Prostate gland (tissue), 2 donors: ENCODE measurements around the gene GREB1. TPM values are rescaled to one million over a fixed set of nuclear protein-coding genes. Genes with fewer than 3 reads are reported as not detected.

Experiments used
- DNase-seq: peaks from one replicate; pipeline ENCODE4 v3.0.0-alpha.2; 2019; ENCODE audit warnings: low spot score
- H3K27ac ChIP-seq, 2 donors: fragments of 200-600 bp; sonication (generic); 2 replicates each; pipeline ENCODE4 v1.5.1; 2017 to 2019
- H3K27me3 ChIP-seq: fragments of 200-600 bp; sonication (generic); replicated peaks from 2 replicates; pipeline ENCODE4 v1.5.1; 2019; ENCODE audit not compliant: insufficient read depth
- H3K36me3 ChIP-seq, 2 donors: fragments of 200-600 bp; sonication (generic); 1 replicate in 1 of 2; 2 replicates in 1 of 2; pipeline versions ENCODE4 v1.5.1 to v1.8.1; 2017 to 2019
- H3K4me1 ChIP-seq: fragments of 200-600 bp; sonication (generic); replicated peaks from 2 replicates; pipeline ENCODE4 v1.5.1; 2019
- H3K4me3 ChIP-seq, 2 donors: fragments of 200-600 bp; sonication (generic); 2 replicates each; pipeline ENCODE4 v1.5.1; 2017 to 2019
- H3K9me3 ChIP-seq: fragments of 200-600 bp; sonication (generic); 2 replicates; pipeline ENCODE4 v1.5.1; 2017
- POLR2A ChIP-seq: fragments of 450-650 bp; IDR thresholded peaks from one replicate; pipeline ENCODE4 v1.6.1; 2016; ENCODE audit warnings: antibody characterized with exemption, mild to moderate bottlenecking
- POLR2AphosphoS5 ChIP-seq: sonication (generic); formaldehyde crosslinking; IDR thresholded peaks from one replicate; pipeline ENCODE4 v1.6.1; 2017; ENCODE audit warnings: antibody characterized with exemption
- WGBS: methylation state at CpG from one replicate; pipeline ENCODE4 v1.1.5; 2018; 5-methylcytosine and 5-hydroxymethylcytosine counted together
- intact Hi-C: fragments of 100-400 bp; cut with DNase I; formaldehyde crosslinking; loops from one replicate; pipeline ENCODE4 v1.14.2; 2022
- total RNA-seq, 2 donors: library from RNA; depleted of rRNA; stranded (reverse); fragments of >200 nt; gene quantifications; one replicate each; pipeline ENCODE4 v1.1.0, GENCODE V29; 2016
- TF ChIP-seq, protein P1 (sequence below), 4 experiments: fragments of 200-600 bp in 2 of 4; fragments of 450-650 bp in 2 of 4; sonication (generic) in 2 of 4; IDR thresholded peaks; 1 replicate in 3 of 4; 2 replicates in 1 of 4; pipeline ENCODE4 v1.5.1; 2016 to 2019; ENCODE audit warnings: antibody characterized with exemption in 4 of 4, mild to moderate bottlenecking in 2 of 4, moderate library complexity in 2 of 4

The GREB1 gene
- total RNA-seq, 2 donors from 2014 or later: 224 to 392 TPM

- peaks cover 7% of the 10 kb centered on the region for H3K4me1 ChIP-seq
- 94% methylated on average over 8 of the region's 8 CpGs for WGBS
- H3K27ac ChIP-seq: peak overlapping the region; percentile 39 to 63
- peaks cover 5 to 6% of the 10 kb centered on the region in 2 donors for H3K36me3 ChIP-seq
- no peaks in the 10 kb centered on the region for H3K9me3 ChIP-seq
- H3K4me3 ChIP-seq: no peak overlapping the region
- no peak for TF ChIP-seq POLR2AphosphoS5
- TF ChIP-seq, protein P1, sequence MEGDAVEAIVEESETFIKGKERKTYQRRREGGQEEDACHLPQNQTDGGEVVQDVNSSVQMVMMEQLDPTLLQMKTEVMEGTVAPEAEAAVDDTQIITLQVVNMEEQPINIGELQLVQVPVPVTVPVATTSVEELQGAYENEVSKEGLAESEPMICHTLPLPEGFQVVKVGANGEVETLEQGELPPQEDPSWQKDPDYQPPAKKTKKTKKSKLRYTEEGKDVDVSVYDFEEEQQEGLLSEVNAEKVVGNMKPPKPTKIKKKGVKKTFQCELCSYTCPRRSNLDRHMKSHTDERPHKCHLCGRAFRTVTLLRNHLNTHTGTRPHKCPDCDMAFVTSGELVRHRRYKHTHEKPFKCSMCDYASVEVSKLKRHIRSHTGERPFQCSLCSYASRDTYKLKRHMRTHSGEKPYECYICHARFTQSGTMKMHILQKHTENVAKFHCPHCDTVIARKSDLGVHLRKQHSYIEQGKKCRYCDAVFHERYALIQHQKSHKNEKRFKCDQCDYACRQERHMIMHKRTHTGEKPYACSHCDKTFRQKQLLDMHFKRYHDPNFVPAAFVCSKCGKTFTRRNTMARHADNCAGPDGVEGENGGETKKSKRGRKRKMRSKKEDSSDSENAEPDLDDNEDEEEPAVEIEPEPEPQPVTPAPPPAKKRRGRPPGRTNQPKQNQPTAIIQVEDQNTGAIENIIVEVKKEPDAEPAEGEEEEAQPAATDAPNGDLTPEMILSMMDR (IDR thresholded peaks at IDR 0.05): no peak
- TF ChIP-seq POLR2A: no peak
- intact Hi-C loops: no loop called here
- no peaks in the 10 kb centered on the region for H3K27me3 ChIP-seq
- no peak for DNase-seq
These were observed 30.2 kb downstream of the GREB1 start for GRCh38 chr2:11563784-11564666.

- Histone ChIP-seq H3K9me3 (no peaks in the 10 kb centered on the region), H3K27ac (peak overlapping the region; percentile 39 to 63), H3K4me3 (no peak overlapping the region), H3K27me3 (no peaks in the 10 kb centered on the region), H3K4me1 (no peaks in the 10 kb centered on the region), H3K36me3 (peaks cover 5 to 6% of the 10 kb centered on the region in 2 donors)
- TF ChIP-seq POLR2A: no peak
- TF ChIP-seq, protein P1 (IDR thresholded peaks at IDR 0.05): no peak
- no peak for TF ChIP-seq POLR2AphosphoS5
- 96% methylated on average over 7 of the region's 7 CpGs for WGBS
- intact Hi-C loops: no loop called here
- no peak for DNase-seq
These were observed 31.1 kb downstream of the GREB1 start for GRCh38 chr2:11564816-11565567.

- DNase-seq: no peak
- 94% methylated on average over 14 of the region's 14 CpGs for WGBS
- peak overlapping the region in 1 of 2 donors; percentile 63 for H3K27ac ChIP-seq
- intact Hi-C loops: no loop called here
- no peak for TF ChIP-seq POLR2A
- TF ChIP-seq POLR2AphosphoS5: no peak
- TF ChIP-seq, protein P1 (IDR thresholded peaks at IDR 0.05): no peak
- no peaks in the 10 kb centered on the region for H3K9me3 ChIP-seq
- no peak overlapping the region for H3K4me3 ChIP-seq
- H3K4me1 ChIP-seq: peaks cover 9% of the 10 kb centered on the region
- H3K36me3 ChIP-seq: peaks cover 5 to 6% of the 10 kb centered on the region in 2 donors
- no peaks in the 10 kb centered on the region for H3K27me3 ChIP-seq
These were observed 32.5 kb downstream of the GREB1 start for GRCh38 chr2:11566383-11566782.

GRCh38 chr2:11567631-11568031 lies 33.8 kb downstream of the GREB1 start:
- intact Hi-C loops: no loop called here
- 97% methylated on average over 8 of the region's 8 CpGs for WGBS
- TF ChIP-seq, protein P1 (IDR thresholded peaks at IDR 0.05): no peak
- no peak for TF ChIP-seq POLR2A
- TF ChIP-seq POLR2AphosphoS5: no peak
- no peak for DNase-seq
- peaks cover 11% of the 10 kb centered on the region for H3K4me1 ChIP-seq
- no peaks in the 10 kb centered on the region for H3K27me3 ChIP-seq
- H3K27ac ChIP-seq: peak overlapping the region; percentile 42 to 63
- H3K9me3 ChIP-seq: no peaks in the 10 kb centered on the region
- H3K4me3 ChIP-seq: no peak overlapping the region
- H3K36me3 ChIP-seq: peaks cover 5 to 6% of the 10 kb centered on the region in 2 donors
